Rectal smooth muscle tissue (tissue), 1 donor: ENCODE data around the gene FOXL3.

Source experiments
- H3K27ac ChIP-seq: one replicate; pipeline ENCODE4 v1.7.0; 2013; ENCODE audit warnings: low read depth, low read length, inconsistent platforms
- H3K27me3 ChIP-seq: one replicate; pipeline ENCODE4 v1.7.0; 2013; ENCODE audit warnings: low read length; ENCODE audit not compliant: control insufficient read depth, insufficient read depth
- H3K36me3 ChIP-seq: one replicate; pipeline ENCODE4 v1.7.0; 2013; ENCODE audit warnings: low read length; ENCODE audit not compliant: control insufficient read depth, insufficient read depth
- H3K4me1 ChIP-seq: one replicate; pipeline ENCODE4 v1.7.0; 2013; ENCODE audit warnings: low read length; ENCODE audit not compliant: control insufficient read depth, insufficient read depth
- H3K4me3 ChIP-seq: one replicate; pipeline ENCODE4 v1.7.0; 2013; ENCODE audit warnings: low read length
- H3K9ac ChIP-seq: one replicate; pipeline ENCODE4 v1.7.0; 2013; ENCODE audit warnings: low read length

Gene FOXL3

GRCh38 chr7:307970-308369 is 18.0 kb downstream of the FOXL3 start:
- Histone ChIP-seq H3K27me3 (no peaks in the 10 kb centered on the region), H3K4me3 (no peak overlapping the region), H3K4me1 (no peaks in the 10 kb centered on the region), H3K27ac (no peak overlapping the region), H3K36me3 (no peaks in the 10 kb centered on the region), H3K9ac (no peak overlapping the region)

- Histone ChIP-seq H3K27ac (no peak overlapping the region), H3K27me3 (no peaks in the 10 kb centered on the region), H3K9ac (no peak overlapping the region), H3K4me1 (no peaks in the 10 kb centered on the region), H3K36me3 (no peaks in the 10 kb centered on the region), H3K4me3 (no peak overlapping the region)
Measured at GRCh38 chr7:309586-310228, 19.7 kb downstream of the FOXL3 start.

- H3K4me3 ChIP-seq, result no peak overlapping the region
- H3K27ac ChIP-seq, result no peak overlapping the region
- no peak overlapping the region for H3K9ac ChIP-seq
- H3K27me3 ChIP-seq, result no peaks in the 10 kb centered on the region
- no peaks in the 10 kb centered on the region for H3K36me3 ChIP-seq
- H3K4me1 ChIP-seq, result no peaks in the 10 kb centered on the region
Measured at GRCh38 chr7:311131-311680, 21.2 kb downstream of the FOXL3 start.

- Histone ChIP-seq H3K27me3 (no peaks in the 10 kb centered on the region), H3K4me1 (no peaks in the 10 kb centered on the region), H3K9ac (no peak overlapping the region), H3K4me3 (no peak overlapping the region), H3K27ac (no peak overlapping the region), H3K36me3 (no peaks in the 10 kb centered on the region)
Measured at GRCh38 chr7:311796-312195, 21.8 kb downstream of the FOXL3 start.

GRCh38 chr7:312424-312823 is 22.5 kb downstream of the FOXL3 start:
- Histone ChIP-seq H3K9ac (no peak overlapping the region), H3K27ac (no peak overlapping the region), H3K4me1 (no peaks in the 10 kb centered on the region), H3K27me3 (no peaks in the 10 kb centered on the region), H3K36me3 (no peaks in the 10 kb centered on the region), H3K4me3 (no peak overlapping the region)

GRCh38 chr7:314853-315252 is 24.9 kb downstream of the FOXL3 start:
- H3K36me3 ChIP-seq, result no peaks in the 10 kb centered on the region
- H3K27ac ChIP-seq, result no peak overlapping the region
- no peaks in the 10 kb centered on the region for H3K4me1 ChIP-seq
- H3K27me3 ChIP-seq, result no peaks in the 10 kb centered on the region
- no peak overlapping the region for H3K9ac ChIP-seq
- H3K4me3 ChIP-seq, result no peak overlapping the region

GRCh38 chr7:315516-316265 is 25.7 kb downstream of the FOXL3 start:
- Histone ChIP-seq H3K27ac (no peak overlapping the region), H3K4me3 (no peak overlapping the region), H3K9ac (no peak overlapping the region), H3K36me3 (no peaks in the 10 kb centered on the region), H3K4me1 (no peaks in the 10 kb centered on the region), H3K27me3 (no peaks in the 10 kb centered on the region)

- H3K9ac ChIP-seq, result no peak overlapping the region
- no peaks in the 10 kb centered on the region for H3K4me1 ChIP-seq
- H3K4me3 ChIP-seq, result no peak overlapping the region
- H3K36me3 ChIP-seq, result no peaks in the 10 kb centered on the region
- H3K27me3 ChIP-seq, result no peaks in the 10 kb centered on the region
- H3K27ac ChIP-seq, result no peak overlapping the region
Measured at GRCh38 chr7:317643-318405, 27.9 kb downstream of the FOXL3 start.

- H3K4me3 ChIP-seq, result no peak overlapping the region
- H3K27ac ChIP-seq, result no peak overlapping the region
- no peak overlapping the region for H3K9ac ChIP-seq
- no peaks in the 10 kb centered on the region for H3K36me3 ChIP-seq
- H3K27me3 ChIP-seq, result no peaks in the 10 kb centered on the region
- H3K4me1 ChIP-seq, result no peaks in the 10 kb centered on the region
Measured at GRCh38 chr7:318476-318875, 28.5 kb downstream of the FOXL3 start.

GRCh38 chr7:318878-319661 is 29.1 kb downstream of the FOXL3 start:
- H3K4me1 ChIP-seq, result no peaks in the 10 kb centered on the region
- H3K27ac ChIP-seq, result no peak overlapping the region
- H3K27me3 ChIP-seq, result no peaks in the 10 kb centered on the region
- H3K4me3 ChIP-seq, result no peak overlapping the region
- no peaks in the 10 kb centered on the region for H3K36me3 ChIP-seq
- H3K9ac ChIP-seq, result no peak overlapping the region

GRCh38 chr7:320297-320696 is 30.3 kb downstream of the FOXL3 start:
- Histone ChIP-seq H3K4me3 (no peak overlapping the region), H3K36me3 (no peaks in the 10 kb centered on the region), H3K27ac (no peak overlapping the region), H3K4me1 (no peaks in the 10 kb centered on the region), H3K9ac (no peak overlapping the region), H3K27me3 (no peaks in the 10 kb centered on the region)
